SK-N-DZ (cell line): Measurements from ENCODE around the gene SIVA1.
A peak's percentile ranks its signal among the peaks of the same experiment; 100 is the strongest.

ENCODE experiments used
- DNase-seq: peaks from one replicate; pipeline ENCODE4 v3.0.0-alpha.2; 2015; ENCODE audit warnings: low spot score

Gene SIVA1

GRCh38 chr14:104784218-104784568 is 31.2 kb downstream of the SIVA1 start:
- no peak for DNase-seq

GRCh38 chr14:104784846-104785707 is 32.1 kb downstream of the SIVA1 start:
- no peak for DNase-seq

- DNase-seq: no peak
These were observed 32.7 kb downstream of the SIVA1 start for GRCh38 chr14:104785708-104786080.

- DNase-seq: no peak
These were observed 33.2 kb downstream of the SIVA1 start for GRCh38 chr14:104786091-104786586.

- no peak for DNase-seq
These were observed 34.1 kb downstream of the SIVA1 start for GRCh38 chr14:104786726-104787675.

- DNase-seq: no peak
These were observed 34.8 kb downstream of the SIVA1 start for GRCh38 chr14:104787736-104788135.

- DNase-seq: no peak
These were observed 35.3 kb downstream of the SIVA1 start for GRCh38 chr14:104788161-104788818.

- no peak for DNase-seq
These were observed 36.1 kb downstream of the SIVA1 start for GRCh38 chr14:104788873-104789663.

GRCh38 chr14:104789752-104790743 is 37.1 kb downstream of the SIVA1 start:
- DNase-seq: no peak

- DNase-seq: no peak
These were observed 38.5 kb downstream of the SIVA1 start for GRCh38 chr14:104791425-104791824.

GRCh38 chr14:104792101-104792884 is 39.3 kb downstream of the SIVA1 start:
- no peak for DNase-seq

GRCh38 chr14:104792945-104793702 is 40.2 kb downstream of the SIVA1 start:
- DNase-seq: no peak

- DNase-seq: no peak
These were observed 40.7 kb downstream of the SIVA1 start for GRCh38 chr14:104793703-104793959.

GRCh38 chr14:104794099-104794498 is 41.2 kb downstream of the SIVA1 start:
- DNase-seq: peak; percentile 68

GRCh38 chr14:104794631-104794992 is 41.7 kb downstream of the SIVA1 start:
- DNase-seq: no peak

GRCh38 chr14:104794993-104795780 is 42.2 kb downstream of the SIVA1 start, which contains the start of gene AKT1:
TSS of gene AKT1 (minus strand) at chr14:104795748. CDS start at chr14:104792643, 3,105 bp downstream.
- no peak for DNase-seq
